Smooth muscle cell (in vitro differentiated cells): ENCODE data around the gene ACYP2. TPM values are rescaled to one million over a fixed set of nuclear protein-coding genes. Genes with fewer than 3 reads are reported as not detected.
"Not testable (repeated sequence)": the region's sequence is repeated elsewhere in the genome, so short reads cannot be mapped to it uniquely, and the experiment has no call there.

ENCODE experiments used
- DNase-seq: peaks from one replicate; lab custom pipeline; 2025; ENCODE audit not compliant: unreplicated experiment; lab: John Stamatoyannopoulos, UW
- H2AFZ ChIP-seq: fragments of 200-600 bp; sonication (generic); 2 replicates; pipeline ENCODE4 v1.6.0; 2016; ENCODE audit warnings: antibody characterized with exemption, low read depth, mild to moderate bottlenecking
- H3F3A ChIP-seq: fragments of 200-600 bp; sonication (generic); 2 replicates; pipeline ENCODE4 v1.6.0; 2017; ENCODE audit warnings: antibody characterized with exemption, low read depth
- H3K27ac ChIP-seq: fragments of 200-600 bp; sonication (generic); 2 replicates; pipeline ENCODE4 v1.5.1; 2016; ENCODE audit warnings: low read depth, mild to moderate bottlenecking
- H3K27me3 ChIP-seq: fragments of 200-600 bp; sonication (generic); 2 replicates; pipeline ENCODE4 v1.6.1; 2016; ENCODE audit warnings: low read depth, mild to moderate bottlenecking
- H3K36me3 ChIP-seq: fragments of 200-600 bp; sonication (generic); 2 replicates; pipeline ENCODE4 v1.5.1; 2016; ENCODE audit warnings: low read depth
- H3K4me1 ChIP-seq: fragments of 200-600 bp; sonication (generic); 2 replicates; pipeline ENCODE4 v1.5.1; 2016; ENCODE audit warnings: low read depth
- H3K4me2 ChIP-seq: fragments of 200-600 bp; sonication (generic); 2 replicates; pipeline ENCODE4 v1.6.0; 2016; ENCODE audit warnings: mild to moderate bottlenecking
- H3K4me3 ChIP-seq: fragments of 200-600 bp; sonication (generic); 2 replicates; pipeline ENCODE4 v1.5.1; 2016; ENCODE audit warnings: mild to moderate bottlenecking
- H3K79me2 ChIP-seq: fragments of 200-600 bp; sonication (generic); 2 replicates; pipeline ENCODE4 v1.6.0; 2016; ENCODE audit warnings: low read depth, mild to moderate bottlenecking
- H3K9ac ChIP-seq: fragments of 200-600 bp; sonication (generic); 2 replicates; pipeline ENCODE4 v1.6.0; 2016; ENCODE audit warnings: low read depth
- H3K9me3 ChIP-seq: fragments of 200-600 bp; sonication (generic); replicated peaks from 2 replicates; pipeline ENCODE4 v1.5.1; 2016; ENCODE audit warnings: low read depth
- H4K20me1 ChIP-seq: fragments of 200-600 bp; sonication (generic); 2 replicates; pipeline ENCODE4 v1.6.0; 2016; ENCODE audit warnings: low read depth
- CTCF ChIP-seq: fragments of 200-600 bp; sonication (generic); IDR thresholded peaks from 2 replicates; pipeline ENCODE4 v1.5.1; 2017; ENCODE audit warnings: borderline replicate concordance, mild to moderate bottlenecking, antibody characterized with exemption; ENCODE audit not compliant: insufficient read depth, poor library complexity, severe bottlenecking
- WGBS: methylation state at CpG from one replicate; pipeline ENCODE4 v1.1.7; 2016; ENCODE audit warnings: low lambda C conversion rate; 5-methylcytosine and 5-hydroxymethylcytosine counted together
- polyA plus RNA-seq: library from polyadenylated mRNA; unstranded; fragments of >200 nt; fragmentation: Nextera tagmentation; extraction: Ambion mirVana; gene quantifications from 2 replicates; pipeline ENCODE4 v1.2.1, GENCODE V29; 2016
- total RNA-seq: library from RNA; depleted of rRNA; stranded (reverse); fragments of >200 nt; gene quantifications from 2 replicates; pipeline ENCODE4 v1.2.3, GENCODE V29; 2014

The ACYP2 gene
- total RNA-seq, result 17.7 and 18.6 TPM in 2 replicates
- 12.1 and 19.9 TPM in 2 replicates for polyA plus RNA-seq

GRCh38 chr2:54115284-54116137 is at the start of gene ACYP2:
ACYP2 (plus strand) TSS chr2:54115615.
- no peaks in the 10 kb centered on the region for H3K27me3 ChIP-seq
- H3K4me1 ChIP-seq, result peaks cover 13% of the 10 kb centered on the region
- peak within 1 kb of the TSS; percentile 97 for H3K27ac ChIP-seq
- peak within 1 kb of the TSS; percentile 60 for H2AFZ ChIP-seq
- H3K4me3 ChIP-seq, result peak within 1 kb of the TSS; percentile 74
- no peaks in the 10 kb centered on the region for H3K9me3 ChIP-seq
- H4K20me1 ChIP-seq, result no peaks in the 10 kb centered on the region
- DNase-seq, result peak; percentile 86
- H3F3A ChIP-seq, result peaks cover 9% of the 10 kb centered on the region
- peaks cover 5% of the 10 kb centered on the region for H3K79me2 ChIP-seq
- peak within 1 kb of the TSS; percentile 97 for H3K9ac ChIP-seq
- peak within 1 kb of the TSS; percentile 89 for H3K4me2 ChIP-seq
- no peaks in the 10 kb centered on the region for H3K36me3 ChIP-seq
- no peak for TF ChIP-seq CTCF
- WGBS, result 1% methylated on average over 49 of the region's 57 CpGs

GRCh38 chr2:54065891-54066290 is 49.5 kb upstream of the ACYP2 start:
- no peak overlapping the region for H3K4me3 ChIP-seq
- no peaks in the 10 kb centered on the region for H3K36me3 ChIP-seq
- no peaks in the 10 kb centered on the region for H3K79me2 ChIP-seq
- peak overlapping the region; percentile 82 for H3K27ac ChIP-seq
- DNase-seq, result no peak
- no peaks in the 10 kb centered on the region for H3K9me3 ChIP-seq
- H4K20me1 ChIP-seq, result no peaks in the 10 kb centered on the region
- peak overlapping the region; percentile 12 for H3K9ac ChIP-seq
- H3K27me3 ChIP-seq, result no peaks in the 10 kb centered on the region
- TF ChIP-seq CTCF, result no peak
- peaks cover 10% of the 10 kb centered on the region for H3F3A ChIP-seq
- H3K4me2 ChIP-seq, result peak overlapping the region; percentile 78
- WGBS, result 63% methylated on average over 6 of the region's 6 CpGs
- H2AFZ ChIP-seq, result no peak overlapping the region
- H3K4me1 ChIP-seq, result no peaks in the 10 kb centered on the region

- Histone ChIP-seq H3K9ac (no peak overlapping the region), H3K9me3 (no peaks in the 10 kb centered on the region), H3K4me2 (no peak overlapping the region), H3K4me3 (no peak overlapping the region), H3F3A (peaks cover 10% of the 10 kb centered on the region), H3K79me2 (no peaks in the 10 kb centered on the region), H4K20me1 (no peaks in the 10 kb centered on the region), H2AFZ (no peak overlapping the region), H3K27me3 (no peaks in the 10 kb centered on the region), H3K27ac (no peak overlapping the region), H3K36me3 (no peaks in the 10 kb centered on the region), H3K4me1 (no peaks in the 10 kb centered on the region)
- 92% methylated on average over 5 of the region's 5 CpGs for WGBS
- DNase-seq, result no peak
- no peak for TF ChIP-seq CTCF
These were observed 47.5 kb upstream of the ACYP2 start for GRCh38 chr2:54067851-54068375.

GRCh38 chr2:54072483-54072882 is 42.9 kb upstream of the ACYP2 start:
- H3K79me2 ChIP-seq, H3K9me3 ChIP-seq, H3F3A ChIP-seq, DNase-seq, H3K27ac ChIP-seq, H3K27me3 ChIP-seq, H3K4me2 ChIP-seq, H4K20me1 ChIP-seq, H2AFZ ChIP-seq, H3K4me3 ChIP-seq, H3K36me3 ChIP-seq, H3K9ac ChIP-seq, H3K4me1 ChIP-seq: not testable (repeated sequence)
- 75% methylated on average over 2 of the region's 2 CpGs for WGBS
